ENCODE measurements around the gene HBS1L. TPM values are rescaled to one million over a fixed set of nuclear protein-coding genes. Genes with fewer than 3 reads are reported as not detected.

Gene HBS1L
- total RNA-seq, 2 donors from 2014 or later: 21.3 to 29.0 TPM

- no peak for ATAC-seq
- 23 to 29% methylated on average over 3 of the region's 3 CpGs for WGBS, 2 donors
- intact Hi-C loops (cut with DNase I): no loop called here
- Histone ChIP-seq H3K36me3 (replicated peaks in 1 of 2; ENCODE audit: insufficient read depth in 1 of 2, low read depth in 2 of 2) (no peaks in the 10 kb centered on the region), H3K9me3 (no peaks in the 10 kb centered on the region), H3K27ac (no peak overlapping the region), H3K4me1 (no peaks in the 10 kb centered on the region), H3K4me3 (no peak overlapping the region), H3K27me3 (no peaks in the 10 kb centered on the region)
- no peak for TF ChIP-seq POLR2A (IDR thresholded peaks at IDR 0.05)
- no peak for TF ChIP-seq CTCF (IDR thresholded peaks at IDR 0.05)
- DNase-seq: no peak
Observed at GRCh38 chr6:135096403-135097130, 41.9 kb upstream of the HBS1L start.

GRCh38 chr6:135095716-135096115, 41.1 kb upstream of the HBS1L start:
- H3K27ac ChIP-seq: no peak overlapping the region
- H3K4me1 ChIP-seq: no peaks in the 10 kb centered on the region
- no peaks in the 10 kb centered on the region for H3K27me3 ChIP-seq
- intact Hi-C loops (cut with DNase I): no loop called here
- DNase-seq: no peak
- H3K36me3 ChIP-seq (replicated peaks in 1 of 2; ENCODE audit: insufficient read depth in 1 of 2, low read depth in 2 of 2): no peaks in the 10 kb centered on the region
- ATAC-seq: no peak
- WGBS, 2 donors: 65 to 73% methylated on average over 3 of the region's 3 CpGs
- TF ChIP-seq CTCF (IDR thresholded peaks at IDR 0.05): no peak
- no peak overlapping the region for H3K4me3 ChIP-seq
- H3K9me3 ChIP-seq: no peaks in the 10 kb centered on the region

- Histone ChIP-seq H3K9me3 (no peaks in the 10 kb centered on the region), H3K36me3 (replicated peaks in 1 of 2; ENCODE audit: insufficient read depth in 1 of 2, low read depth in 2 of 2) (no peaks in the 10 kb centered on the region), H3K27ac (no peak overlapping the region), H3K27me3 (no peaks in the 10 kb centered on the region), H3K4me3 (no peak overlapping the region), H3K4me1 (no peaks in the 10 kb centered on the region)
- intact Hi-C loops (cut with DNase I): no loop called here
- DNase-seq (no peak), ATAC-seq (no peak)
- TF ChIP-seq CTCF (IDR thresholded peaks at IDR 0.05) (no peak), POLR2A (IDR thresholded peaks at IDR 0.05) (no peak)
- WGBS, 2 donors: 58 to 77% methylated on average over 1 of the region's 1 CpG
Observed at GRCh38 chr6:135094403-135094821, 39.8 kb upstream of the HBS1L start.

- no peak overlapping the region for H3K4me3 ChIP-seq
- no peaks in the 10 kb centered on the region for H3K27me3 ChIP-seq
- no peaks in the 10 kb centered on the region for H3K9me3 ChIP-seq
- no peak overlapping the region for H3K27ac ChIP-seq
- TF ChIP-seq CTCF (IDR thresholded peaks at IDR 0.05) (no peak), POLR2A (IDR thresholded peaks at IDR 0.05) (no peak)
- H3K36me3 ChIP-seq (replicated peaks in 1 of 2; ENCODE audit: insufficient read depth in 1 of 2, low read depth in 2 of 2): no peaks in the 10 kb centered on the region
- H3K4me1 ChIP-seq: peaks cover 2% of the 10 kb centered on the region
- intact Hi-C loops (cut with DNase I): no loop called here
- 65 to 79% methylated on average over 5 of the region's 5 CpGs for WGBS, 2 donors
- ATAC-seq (no peak), DNase-seq (no peak)
Observed at GRCh38 chr6:135093578-135093977, 39.0 kb upstream of the HBS1L start.

DNA sequence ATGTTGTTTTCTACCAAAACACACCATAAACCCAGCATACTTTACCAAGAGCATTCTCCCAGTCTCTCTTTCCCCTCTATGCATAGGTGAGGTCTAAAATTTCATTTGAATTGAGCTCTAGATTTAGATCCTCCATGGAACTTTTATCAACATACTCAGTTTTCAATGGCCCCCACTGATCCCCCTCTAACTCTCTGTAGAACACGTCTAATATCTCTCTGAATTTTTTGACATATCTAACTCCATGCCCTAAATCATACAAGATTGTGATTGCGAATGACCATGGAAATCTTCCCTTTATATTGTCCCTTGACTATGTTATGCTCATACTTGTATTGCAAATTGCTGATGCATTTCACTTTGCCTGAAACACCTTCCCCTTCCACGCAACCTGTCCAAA, 38.1 kb upstream of the HBS1L start:
- no peak overlapping the region for H3K27ac ChIP-seq
- 80% methylated on average over 3 of the region's 3 CpGs for WGBS, 2 donors
- DNase-seq (no peak), ATAC-seq (no peak)
- no peaks in the 10 kb centered on the region for H3K27me3 ChIP-seq
- no peaks in the 10 kb centered on the region for H3K36me3 ChIP-seq (replicated peaks in 1 of 2; ENCODE audit: insufficient read depth in 1 of 2, low read depth in 2 of 2)
- no peaks in the 10 kb centered on the region for H3K9me3 ChIP-seq
- H3K4me3 ChIP-seq: no peak overlapping the region
- no peak for TF ChIP-seq CTCF (IDR thresholded peaks at IDR 0.05)
- no peak for TF ChIP-seq POLR2A (IDR thresholded peaks at IDR 0.05)
- peaks cover 11% of the 10 kb centered on the region for H3K4me1 ChIP-seq
- intact Hi-C loops (cut with DNase I): no loop called here

All from body of pancreas (tissue), 4 donors.